GM13976 (cell line): ENCODE data around the gene SREBF1.

Experiments
- DNase-seq: peaks from one replicate; pipeline ENCODE4 v3.0.0; 2012; ENCODE audit warnings: low spot score
- in situ Hi-C: fragments of 300-500 bp; cut with MboI; formaldehyde crosslinking; loops from one replicate; pipeline ENCODE4 v1.12.0; 2022; ENCODE audit warnings: low sequenced_read_pairs, mixed read lengths, inconsistent platforms; ENCODE audit not compliant: unreplicated experiment
- TF ChIP-seq, protein P1 (sequence below): IDR thresholded peaks from 2 replicates; pipeline ENCODE4 v1.5.1; 2012; ENCODE audit warnings: borderline replicate concordance, mild to moderate bottlenecking; ENCODE audit not compliant: insufficient read depth; ENCODE audit errors: extremely low read depth, missing control alignments, control extremely low read depth

Gene SREBF1

GRCh38 chr17:17846645-17847044, 9.9 kb upstream of the SREBF1 start:
- in situ Hi-C loops: no loop called here
- DNase-seq: no peak
- TF ChIP-seq, protein P1, sequence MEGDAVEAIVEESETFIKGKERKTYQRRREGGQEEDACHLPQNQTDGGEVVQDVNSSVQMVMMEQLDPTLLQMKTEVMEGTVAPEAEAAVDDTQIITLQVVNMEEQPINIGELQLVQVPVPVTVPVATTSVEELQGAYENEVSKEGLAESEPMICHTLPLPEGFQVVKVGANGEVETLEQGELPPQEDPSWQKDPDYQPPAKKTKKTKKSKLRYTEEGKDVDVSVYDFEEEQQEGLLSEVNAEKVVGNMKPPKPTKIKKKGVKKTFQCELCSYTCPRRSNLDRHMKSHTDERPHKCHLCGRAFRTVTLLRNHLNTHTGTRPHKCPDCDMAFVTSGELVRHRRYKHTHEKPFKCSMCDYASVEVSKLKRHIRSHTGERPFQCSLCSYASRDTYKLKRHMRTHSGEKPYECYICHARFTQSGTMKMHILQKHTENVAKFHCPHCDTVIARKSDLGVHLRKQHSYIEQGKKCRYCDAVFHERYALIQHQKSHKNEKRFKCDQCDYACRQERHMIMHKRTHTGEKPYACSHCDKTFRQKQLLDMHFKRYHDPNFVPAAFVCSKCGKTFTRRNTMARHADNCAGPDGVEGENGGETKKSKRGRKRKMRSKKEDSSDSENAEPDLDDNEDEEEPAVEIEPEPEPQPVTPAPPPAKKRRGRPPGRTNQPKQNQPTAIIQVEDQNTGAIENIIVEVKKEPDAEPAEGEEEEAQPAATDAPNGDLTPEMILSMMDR: no peak

DNA sequence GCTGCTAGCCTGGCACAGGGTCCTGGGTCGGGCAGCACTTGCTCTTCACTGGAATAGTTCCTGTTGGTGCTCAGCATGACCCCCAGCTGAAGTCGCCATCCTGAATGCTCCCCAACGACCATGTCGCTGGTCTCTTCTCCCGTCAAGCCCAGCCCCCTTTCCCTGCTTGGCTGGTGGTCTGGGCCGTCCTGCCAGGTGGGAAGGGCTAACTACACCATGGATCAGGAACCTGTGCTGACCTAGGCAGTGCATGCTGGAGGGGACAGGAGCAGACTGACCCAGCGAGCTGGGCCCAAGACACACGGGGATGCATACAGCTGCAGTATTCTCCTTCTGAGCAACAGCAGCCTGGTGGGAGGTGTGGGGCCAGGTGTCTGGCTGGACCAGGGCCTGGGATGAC, 9.2 kb upstream of the SREBF1 start:
- TF ChIP-seq, protein P1: no peak
- in situ Hi-C loops: no loop called here
- DNase-seq: no peak

DNA sequence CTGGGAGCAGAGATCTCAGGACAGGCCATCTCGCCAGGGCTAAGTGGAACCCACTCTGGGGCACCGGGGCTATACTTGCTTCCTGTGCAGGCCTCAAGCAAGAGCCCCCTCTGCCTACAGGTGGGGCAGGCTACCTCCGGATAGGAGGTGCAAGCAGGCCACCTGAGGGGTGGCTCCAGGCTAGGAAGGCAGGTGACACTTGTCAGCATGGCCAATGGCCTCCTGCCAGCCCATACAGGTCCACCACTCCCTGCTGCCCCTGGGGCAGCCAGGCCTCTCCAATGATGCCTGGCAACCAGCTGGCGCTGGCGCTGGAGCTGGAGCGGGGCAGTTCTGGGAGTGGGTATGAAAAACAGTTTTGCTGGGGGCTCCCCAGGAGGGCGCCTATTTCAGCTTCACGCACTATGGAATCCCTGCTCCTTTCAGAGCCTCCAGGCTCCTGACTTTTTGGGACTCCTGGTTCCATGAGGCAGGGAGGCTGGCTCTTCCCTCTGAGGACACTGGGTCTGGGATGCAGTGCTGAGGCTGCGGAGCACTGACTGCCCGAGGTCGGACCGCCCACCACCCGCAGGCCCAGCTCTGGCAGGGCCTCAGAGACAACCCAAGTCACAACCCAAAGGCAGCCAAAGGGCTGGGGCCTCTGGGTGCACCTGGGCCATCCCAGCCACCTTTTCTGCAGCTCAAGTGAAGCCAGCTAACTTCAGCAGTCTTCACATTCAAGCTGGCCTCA, 8.4 kb upstream of the SREBF1 start:
- in situ Hi-C loops: no loop called here
- DNase-seq: no peak
- TF ChIP-seq, protein P1: no peak

DNA sequence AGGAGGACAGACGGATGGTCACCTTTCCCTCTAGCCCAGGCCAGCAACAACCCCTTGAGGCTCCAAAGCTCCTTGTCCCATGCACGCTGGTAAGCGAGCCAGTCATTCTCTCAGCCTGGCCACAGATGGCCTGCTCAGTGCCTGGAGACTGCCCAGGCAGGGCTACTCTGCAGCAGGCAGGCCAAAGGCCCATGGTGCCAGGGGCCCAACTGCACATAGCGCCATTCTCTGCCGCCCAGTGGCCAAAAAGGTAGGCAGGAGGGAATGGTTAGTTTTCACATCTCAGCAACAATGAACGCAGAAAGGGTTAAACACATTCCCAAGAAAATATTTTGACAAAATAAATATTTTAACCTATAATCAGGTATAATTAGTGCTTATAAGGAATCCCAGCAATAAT, 7.7 kb upstream of the SREBF1 start:
- in situ Hi-C loops: no loop called here
- TF ChIP-seq, protein P1: no peak
- no peak for DNase-seq

GRCh38 chr17:17844079-17844478, 7.3 kb upstream of the SREBF1 start:
- no peak for DNase-seq
- TF ChIP-seq, protein P1: no peak
- in situ Hi-C loops: no loop called here

DNA sequence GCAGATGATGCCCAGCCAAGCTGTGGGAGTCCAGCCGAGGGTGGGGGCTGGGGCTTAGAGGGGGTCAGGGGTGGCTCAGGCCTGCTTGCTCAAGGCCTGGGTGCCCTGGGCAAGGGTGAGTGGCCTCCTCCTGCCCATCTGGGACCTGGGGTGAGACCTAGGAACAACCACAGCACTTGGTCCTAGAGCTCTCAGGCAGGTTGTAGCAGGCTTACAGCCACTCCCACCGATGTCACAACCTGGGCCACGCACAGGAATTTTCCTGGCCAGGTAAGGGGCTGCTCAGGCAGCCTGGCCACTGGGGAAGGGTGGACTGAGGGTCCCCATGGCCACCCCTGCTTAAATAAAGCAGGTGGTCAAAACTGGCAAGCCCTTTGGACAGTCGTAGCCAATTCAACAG, 6.3 kb upstream of the SREBF1 start:
- DNase-seq: no peak
- TF ChIP-seq, protein P1: no peak
- in situ Hi-C loops: no loop called here

DNA sequence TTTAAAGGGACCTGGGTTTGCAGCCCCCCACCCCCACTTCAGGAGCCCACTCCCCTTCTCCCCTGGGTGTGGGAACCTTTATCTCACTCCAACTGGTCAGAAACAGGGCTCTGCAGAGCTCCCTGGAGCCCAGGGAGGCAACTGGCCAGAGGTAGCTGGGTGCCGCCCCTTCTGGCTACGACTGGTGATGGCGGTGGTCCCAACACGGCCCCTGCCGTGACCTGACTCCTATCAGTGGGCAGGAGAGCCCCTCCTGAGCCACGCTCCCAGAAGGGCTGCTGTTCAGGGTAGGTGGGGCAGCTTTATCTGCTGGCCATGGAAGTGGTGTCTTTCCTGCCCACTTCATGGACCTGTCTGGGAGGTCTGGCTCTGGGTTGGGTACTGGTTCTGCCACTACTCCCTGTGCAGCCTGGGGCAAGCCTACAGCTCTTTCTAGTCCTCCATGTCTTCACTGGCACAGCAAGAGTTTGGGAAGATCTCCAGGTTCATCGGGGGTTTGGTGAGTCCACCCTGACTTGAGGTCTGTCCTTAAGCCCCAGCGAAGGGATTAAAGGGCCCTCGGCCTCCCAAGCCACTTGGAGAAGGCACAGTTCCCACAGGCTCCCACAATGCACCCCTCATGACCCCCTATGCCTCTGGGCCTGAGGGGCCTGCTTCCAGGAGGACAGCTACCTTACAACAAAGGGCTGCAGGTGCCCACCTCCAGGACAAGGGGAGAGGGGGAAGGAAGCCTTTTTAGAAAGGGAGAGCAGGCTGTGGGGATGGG, 5.5 kb upstream of the SREBF1 start:
- in situ Hi-C loops: no loop called here
- TF ChIP-seq, protein P1: no peak
- DNase-seq: no peak
